ENCODE measurements around the gene GPR55. TPM values are rescaled to one million over a fixed set of nuclear protein-coding genes. Genes with fewer than 3 reads are reported as not detected.

The GPR55 gene
- polyA plus RNA-seq, 1 donor (not counting 4 experiments of a cell fraction or from before 2014, with no cell fraction given), result not detected

DNA sequence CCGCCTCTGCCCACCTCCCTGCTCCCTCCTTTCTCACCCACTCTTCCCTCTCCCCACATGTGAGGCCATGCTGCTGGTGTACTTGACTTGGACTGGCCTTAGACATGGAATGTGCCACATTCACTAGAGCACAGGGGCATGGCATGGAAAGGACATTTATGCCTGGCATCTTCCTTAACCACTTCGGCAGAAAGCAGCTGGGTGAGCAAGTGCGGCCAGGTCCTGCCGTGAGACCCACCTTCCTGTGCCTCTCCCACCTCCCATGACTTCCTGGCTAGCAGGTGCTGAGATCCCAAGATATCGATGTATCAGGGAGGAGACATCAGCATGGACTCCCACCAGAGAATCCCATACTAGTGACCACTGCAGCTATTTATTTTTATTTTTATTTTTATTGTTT is 13.0 kb downstream of the GPR55 start:
- H3K27me3 ChIP-seq (ENCODE audit: control insufficient read depth, extremely low read depth, insufficient read depth, low read length), result no peaks in the 10 kb centered on the region
- no peak overlapping the region for H3K9ac ChIP-seq (ENCODE audit: control insufficient read depth, extremely low read depth, insufficient read depth, low read length)
- TF ChIP-seq CTCF (optimal IDR thresholded peaks at IDR 0.05 in 1 of 3, IDR thresholded peaks at IDR 0.05 in 1 of 3, conservative IDR thresholded peaks at IDR 0.05 in 1 of 3; ENCODE audit: extremely low read depth in 1 of 3, insufficient read depth in 2 of 3, low read length in 3 of 3) (no peak), EZH2 (IDR thresholded peaks at IDR 0.05; ENCODE audit: low read length) (no peak)

GRCh38 chr2:230910546-230911177 is 14.4 kb downstream of the GPR55 start:
- dilution Hi-C loops (cut with MboI; ENCODE audit: extremely low pct_ligation_motif_present, low sequenced_read_pairs), result no loop called here
- Histone ChIP-seq H2AFZ (ENCODE audit: control insufficient read depth, low read length) (no peak overlapping the region), H3K9me3 (ENCODE audit: control insufficient read depth, low read depth, low read length) (no peaks in the 10 kb centered on the region), H3K9me1 (ENCODE audit: control insufficient read depth, extremely low read depth, insufficient read depth, low read length) (no peaks in the 10 kb centered on the region), H3K36me3 (ENCODE audit: control insufficient read depth in 2 of 2, extremely low read depth in 1 of 2, insufficient read depth in 2 of 2, low read length in 2 of 2) (no peaks in the 10 kb centered on the region), H4K20me1 (ENCODE audit: control insufficient read depth, extremely low read depth, insufficient read depth, low read length) (no peaks in the 10 kb centered on the region), H3K27ac (ENCODE audit: control insufficient read depth, insufficient read depth, low read length) (no peak overlapping the region), H3K4me1 (ENCODE audit: control insufficient read depth, extremely low read depth, insufficient read depth, low read length) (peaks cover 12% of the 10 kb centered on the region), H3K9ac (ENCODE audit: control insufficient read depth, extremely low read depth, insufficient read depth, low read length) (no peak overlapping the region), H3K4me2 (ENCODE audit: control insufficient read depth, extremely low read depth, insufficient read depth, low read depth, low read length) (no peak overlapping the region), H3K79me2 (ENCODE audit: control insufficient read depth, insufficient read depth, low read length) (no peaks in the 10 kb centered on the region), H3K27me3 (ENCODE audit: control insufficient read depth, extremely low read depth, insufficient read depth, low read length) (no peaks in the 10 kb centered on the region), H3K4me3 (ENCODE audit: control insufficient read depth in 2 of 3, extremely low read depth in 1 of 3, insufficient read depth in 2 of 3, low read depth in 1 of 3, low read length in 3 of 3) (no peak overlapping the region)
- DNase-seq (ENCODE audit: low read depth, low spot score) (no peak), FAIRE-seq (no peak)
- no peak for TF ChIP-seq EZH2 (IDR thresholded peaks at IDR 0.05; ENCODE audit: low read length)
- TF ChIP-seq CTCF (optimal IDR thresholded peaks at IDR 0.05 in 1 of 3, IDR thresholded peaks at IDR 0.05 in 1 of 3, conservative IDR thresholded peaks at IDR 0.05 in 1 of 3; ENCODE audit: extremely low read depth in 1 of 3, insufficient read depth in 2 of 3, low read length in 3 of 3), result no peak

More for the DNA sequence above, 13.0 kb downstream of the GPR55 start:
- FAIRE-seq, result no peak
- no peak overlapping the region for H3K27ac ChIP-seq (ENCODE audit: control insufficient read depth, insufficient read depth, low read length)
- no peaks in the 10 kb centered on the region for H3K9me1 ChIP-seq (ENCODE audit: control insufficient read depth, extremely low read depth, insufficient read depth, low read length)
- peaks cover 12% of the 10 kb centered on the region for H3K4me1 ChIP-seq (ENCODE audit: control insufficient read depth, extremely low read depth, insufficient read depth, low read length)
- H4K20me1 ChIP-seq (ENCODE audit: control insufficient read depth, extremely low read depth, insufficient read depth, low read length), result no peaks in the 10 kb centered on the region
- no peak overlapping the region for H2AFZ ChIP-seq (ENCODE audit: control insufficient read depth, low read length)
- dilution Hi-C loops (cut with MboI; ENCODE audit: extremely low pct_ligation_motif_present, low sequenced_read_pairs), result no loop called here
- no peaks in the 10 kb centered on the region for H3K9me3 ChIP-seq (ENCODE audit: control insufficient read depth, low read depth, low read length)
- no peak overlapping the region for H3K4me2 ChIP-seq (ENCODE audit: control insufficient read depth, extremely low read depth, insufficient read depth, low read depth, low read length)
- no peaks in the 10 kb centered on the region for H3K79me2 ChIP-seq (ENCODE audit: control insufficient read depth, insufficient read depth, low read length)
- H3K4me3 ChIP-seq (ENCODE audit: control insufficient read depth in 2 of 3, extremely low read depth in 1 of 3, insufficient read depth in 2 of 3, low read depth in 1 of 3, low read length in 3 of 3), result no peak overlapping the region
- no peaks in the 10 kb centered on the region for H3K36me3 ChIP-seq (ENCODE audit: control insufficient read depth in 2 of 2, extremely low read depth in 1 of 2, insufficient read depth in 2 of 2, low read length in 2 of 2)
- DNase-seq (ENCODE audit: low read depth, low spot score), result no peak
